HepG2 (cell line): ENCODE measurements around the gene ADARB1. TPM values are rescaled to one million over a fixed set of nuclear protein-coding genes. Genes with fewer than 3 reads are reported as not detected.

ENCODE experiments used
- ATAC-seq: fragments of 200-7000 bp; cut with Tn5 transposase; 3 replicates; pipeline ENCODE4 v1.9.1; 2020; ENCODE audit warnings: mild to moderate bottlenecking, moderate library complexity
- BruUV-seq: library from RNA; stranded (reverse); fragments of 400-500 nt; replicated peaks from 2 replicates; lab custom pipeline; 2021; lab: Mats Ljungman, UMichigan
- CTCF ChIA-PET: fragments of 300-600 bp; formaldehyde crosslinking; extraction: SDS; loops from one replicate; lab custom pipeline; 2021; ENCODE audit warnings: low total read pairs, inconsistent platforms, low intra/inter-chr PET ratio; lab: Yijun Ruan, JAX
- POLR2A ChIA-PET: fragments of 350-600 bp; sonication (Branson Sonifier 250); formaldehyde crosslinking; loops from one replicate; lab custom pipeline; 2020; ENCODE audit warnings: antibody characterized with exemption, inconsistent platforms; lab: Yijun Ruan, JAX
- DNase-seq: peaks from one replicate; pipeline ENCODE4 v3.0.0-alpha.2; 2015; ENCODE audit warnings: low spot score
- FAIRE-seq: peaks from 3 replicates; lab custom pipeline; 2011; peaks lifted over from hg19 to GRCh38; lab: Jason Lieb, UNC
- H2AFZ ChIP-seq: one replicate; pipeline ENCODE4 v1.6.1; 2011; ENCODE audit warnings: low read length, inconsistent platforms
- H3K27ac ChIP-seq: fragments of 300-600 bp; 3 replicates; pipeline ENCODE4 v1.8.0; 2011; ENCODE audit warnings: mixed run types, mild to moderate bottlenecking, mixed read lengths, low read length, inconsistent platforms; ENCODE audit not compliant: insufficient read depth; ENCODE audit errors: extremely low read length
- H3K27me3 ChIP-seq, 2 experiments: fragments of 200-600 bp in 1 of 2; 2 replicates in 1 of 2; 3 replicates in 1 of 2; pipeline versions ENCODE4 v1.6.0 to v1.8.0; 2011; ENCODE audit warnings: low read length in 2 of 2, mild to moderate bottlenecking in 2 of 2, moderate library complexity in 2 of 2, inconsistent platforms in 1 of 2; ENCODE audit not compliant: insufficient read depth in 2 of 2, control insufficient read depth in 1 of 2
- H3K36me3 ChIP-seq, 2 experiments: fragments of 200-600 bp in 1 of 2; replicated peaks in 1 of 2; 2 replicates in 1 of 2; 3 replicates in 1 of 2; pipeline versions ENCODE4 v1.5.1 to v1.8.0; 2011; ENCODE audit warnings: low read length in 2 of 2, inconsistent platforms in 1 of 2; ENCODE audit not compliant: insufficient read depth in 2 of 2, control insufficient read depth in 1 of 2
- H3K4me1 ChIP-seq: 2 replicates; pipeline ENCODE4 v1.5.1; 2012; ENCODE audit warnings: low read length, inconsistent platforms; ENCODE audit not compliant: insufficient read depth
- H3K4me2 ChIP-seq: 2 replicates; pipeline ENCODE4 v1.6.0; 2011; ENCODE audit warnings: low read depth, low read length, inconsistent platforms
- H3K4me3 ChIP-seq, 3 experiments: fragments of 200-600 bp in 1 of 3; sonication (generic), shearing (Covaris generic) in 1 of 3; replicated peaks in 1 of 3; 2 replicates each; pipeline ENCODE4 v1.5.1; 2011 to 2016; ENCODE audit warnings: low read length in 3 of 3, inconsistent platforms in 2 of 3, low read depth in 2 of 3, mild to moderate bottlenecking in 2 of 3, control low read depth in 1 of 3, mixed read lengths in 1 of 3; ENCODE audit not compliant: insufficient read depth in 1 of 3
- H3K79me2 ChIP-seq: one replicate; pipeline ENCODE4 v1.6.1; 2011; ENCODE audit warnings: low read length, inconsistent platforms; ENCODE audit not compliant: insufficient read depth
- H3K9ac ChIP-seq: 2 replicates; pipeline ENCODE4 v1.6.0; 2011; ENCODE audit warnings: mild to moderate bottlenecking, low read depth, low read length, inconsistent platforms; ENCODE audit not compliant: insufficient read depth
- H3K9me3 ChIP-seq: 2 replicates; pipeline ENCODE4 v1.5.1; 2012; ENCODE audit warnings: mild to moderate bottlenecking, low read length
- H4K20me1 ChIP-seq: 2 replicates; pipeline ENCODE4 v1.6.0; 2011; ENCODE audit warnings: inconsistent platforms, mild to moderate bottlenecking, low read length, moderate library complexity; ENCODE audit not compliant: insufficient read depth
- HOXA3 ChIP-seq: sonication (generic); formaldehyde crosslinking; IDR thresholded peaks from 2 replicates; pipeline ENCODE4 v1.5.0; 2020; ENCODE audit warnings: missing genetic modification reagents
- MED1 ChIP-seq: sonication (generic); formaldehyde crosslinking; IDR thresholded peaks from 2 replicates; pipeline ENCODE4 v1.4.0; 2020; ENCODE audit warnings: missing genetic modification reagents
- PPARG ChIP-seq: conservative IDR thresholded peaks from 2 replicates; pipeline ENCODE4 v1.6.1; 2016; ENCODE audit warnings: missing biosample characterization, missing genetic modification reagents
- PRPF4 ChIP-seq: fragments of 200-400 bp; formaldehyde crosslinking; IDR thresholded peaks from 2 replicates; pipeline ENCODE4 v1.6.1; 2016; ENCODE audit warnings: low read length, low read depth; ENCODE audit not compliant: poor library complexity, severe bottlenecking
- RFX1 ChIP-seq: fragments of 450-650 bp; IDR thresholded peaks from 2 replicates; pipeline ENCODE4 v1.6.1; 2017
- TFDP1 ChIP-seq: IDR thresholded peaks from 2 replicates; pipeline ENCODE4 v1.6.1; 2016; ENCODE audit warnings: missing compliant biosample characterization, missing genetic modification reagents, borderline replicate concordance
- ZBTB33 ChIP-seq: sonication (generic); formaldehyde crosslinking; IDR thresholded peaks from 2 replicates; pipeline ENCODE4 v1.4.0; 2020; ENCODE audit warnings: missing genetic modification reagents
- ZBTB38 ChIP-seq: sonication (generic); formaldehyde crosslinking; IDR thresholded peaks from 2 replicates; pipeline ENCODE4 v1.5.1; 2020; ENCODE audit warnings: mild to moderate bottlenecking, missing genetic modification reagents
- ZNF614 ChIP-seq: IDR thresholded peaks from 2 replicates; pipeline ENCODE4 v1.6.1; 2018; ENCODE audit warnings: missing biosample characterization, missing genetic modification reagents, inconsistent platforms, borderline replicate concordance
- ZNF776 ChIP-seq: sonication (generic); formaldehyde crosslinking; IDR thresholded peaks from 2 replicates; pipeline ENCODE4 v1.4.0; 2020; ENCODE audit warnings: mild to moderate bottlenecking, missing genetic modification reagents
- WGBS: methylation state at CpG from one replicate; pipeline ENCODE4 v1.1.6; 2017; ENCODE audit warnings: low lambda C conversion rate; 5-methylcytosine and 5-hydroxymethylcytosine counted together
- in situ Hi-C: cut with HindIII; loops from 2 replicates; pipeline ENCODE4 v1.10.0; 2017; ENCODE audit warnings: low pct_unique_long_range_greater_than_20kb; ENCODE audit not compliant: extremely low pct_ligation_motif_present
- intact Hi-C: fragments of 100-400 bp; cut with micrococcal nuclease; formaldehyde crosslinking; loops from one replicate; pipeline ENCODE4 v1.10.0; 2022; ENCODE audit not compliant: unreplicated experiment
- polyA plus RNA-seq, 8 experiments: library from polyadenylated mRNA; depleted of rRNA in 3 of 8; stranded (reverse) in 7 of 8; unstranded in 1 of 8; fragments of >200 nt; fragmentation: Illumina TruSeq in 4 of 8; extraction: Trizol in 4 of 8; gene quantifications; 2 replicates each; pipeline versions ENCODE4 v1.2.1 to v1.2.3, GENCODE V29; 2011 to 2016; ENCODE audit warnings: low read depth in 4 of 8, missing spikeins in 1 of 8, mixed read lengths in 1 of 8; ENCODE audit not compliant: insufficient read depth in 1 of 8
- total RNA-seq, 5 experiments: library from RNA; depleted of rRNA; stranded (reverse); fragments of >200 nt; fragmentation: Illumina TruSeq; extraction: Trizol; gene quantifications; 2 replicates each; pipeline ENCODE4 v1.2.3, GENCODE V29; 2016; ENCODE audit warnings: low read depth in 1 of 5

The ADARB1 gene
- total and polyA plus RNA-seq, 2 of the 13 experiments (the other 11 are each of a cell fraction or from before 2014, with no cell fraction given) = 6.6 to 10.0 TPM

- intact Hi-C loops = loop anchor here (10.0 kb wide), 1 partner anchor 57 kb away; no protein-coding TSS in a partner anchor
- ATAC-seq (no peak), FAIRE-seq (no peak), DNase-seq (no peak)
- no peaks in the 10 kb centered on the region for H3K9me3 ChIP-seq
- in situ Hi-C loops = no loop called here
- WGBS = 78% methylated on average over 22 of the region's 32 CpGs
- no peak overlapping the region for H3K9ac ChIP-seq
- H3K27ac ChIP-seq = no peak overlapping the region
- H3K36me3 ChIP-seq = no peaks in the 10 kb centered on the region
- H3K79me2 ChIP-seq = peaks cover 7% of the 10 kb centered on the region
- TF ChIP-seq PRPF4 (no peak), RFX1 (no peak), MED1 (no peak), ZNF776 (CRISPR knock-in tag) (no peak), PPARG (CRISPR knock-in tag) (no peak)
- H3K27me3 ChIP-seq = peaks cover 0 to 11% of the 10 kb centered on the region in 2 experiments; a peak in 1 of 5 replicates
- no TSS peak for BruUV-seq
- ChIA-PET CTCF (no interaction called here), POLR2A (interaction anchor here (1.7 kb wide), 1 partner anchor 9 kb away, joined by 3 read pairs; no protein-coding TSS in a partner anchor)
- H3K4me2 ChIP-seq = no peak overlapping the region
- peaks cover 4% of the 10 kb centered on the region; the same call in 1 of the 2 replicates for H4K20me1 ChIP-seq
- no peak overlapping the region for H3K4me3 ChIP-seq
- no peak overlapping the region for H2AFZ ChIP-seq
- H3K4me1 ChIP-seq = peaks cover 25% of the 10 kb centered on the region
Measured at GRCh38 chr21:45071874-45072737, 2.3 kb upstream of the ADARB1 start.

- no TSS peak for BruUV-seq
- CTCF ChIA-PET = no interaction called here
- intact Hi-C loops (loop anchor here (10.0 kb wide), 1 partner anchor 58 kb away; no protein-coding TSS in a partner anchor), in situ Hi-C loops (no loop called here)
- H3K4me2 ChIP-seq = no peak overlapping the region
- TF ChIP-seq TFDP1 (CRISPR knock-in tag) (no peak), ZBTB33 (peak; percentile 82), ZBTB38 (CRISPR knock-in tag) (peak; percentile 44; the same call in 1 of the 2 replicates), ZNF614 (no peak), HOXA3 (peak; percentile 24; the same call in 1 of the 2 replicates)
- peaks cover 4% of the 10 kb centered on the region; the same call in 1 of the 2 replicates for H4K20me1 ChIP-seq
- peaks cover 25% of the 10 kb centered on the region for H3K4me1 ChIP-seq
- no peak overlapping the region for H3K9ac ChIP-seq
- H2AFZ ChIP-seq = no peak overlapping the region
- no peak for DNase-seq
- H3K36me3 ChIP-seq = no peaks in the 10 kb centered on the region
- H3K9me3 ChIP-seq = no peaks in the 10 kb centered on the region
- ATAC-seq = no peak
- peaks cover 7% of the 10 kb centered on the region for H3K79me2 ChIP-seq
- H3K27me3 ChIP-seq = peaks cover 0 to 9% of the 10 kb centered on the region in 2 experiments; a peak in 1 of 5 replicates
- FAIRE-seq = no peak
- no peak overlapping the region for H3K4me3 ChIP-seq
- POLR2A ChIA-PET = interaction anchor here (1.2 to 2.3 kb wide), 6 partner anchors 8 to 93 kb away, joined by 3 to 29 read pairs (median 4); no protein-coding TSS in a partner anchor
- WGBS = 89% methylated on average over 25 of the region's 29 CpGs
- no peak overlapping the region for H3K27ac ChIP-seq
Measured at GRCh38 chr21:45072738-45073300, 1.6 kb upstream of the ADARB1 start.
